ENCODE measurements around the gene OR6Q1.
"Not testable (repeated sequence)": the region's sequence is repeated elsewhere in the genome, so short reads cannot be mapped to it uniquely, and the experiment has no call there.

OR6Q1 gene, protein sequence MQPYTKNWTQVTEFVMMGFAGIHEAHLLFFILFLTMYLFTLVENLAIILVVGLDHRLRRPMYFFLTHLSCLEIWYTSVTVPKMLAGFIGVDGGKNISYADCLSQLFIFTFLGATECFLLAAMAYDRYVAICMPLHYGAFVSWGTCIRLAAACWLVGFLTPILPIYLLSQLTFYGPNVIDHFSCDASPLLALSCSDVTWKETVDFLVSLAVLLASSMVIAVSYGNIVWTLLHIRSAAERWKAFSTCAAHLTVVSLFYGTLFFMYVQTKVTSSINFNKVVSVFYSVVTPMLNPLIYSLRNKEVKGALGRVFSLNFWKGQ

GRCh38 chr11:58030653-58031052, at the start of gene OR6Q1:
OR6Q1 (plus strand) TSS chr11:58030953; CDS start chr11:58030953, 0 bp downstream.
- DNase-seq (ENCODE audit: insufficient read length, low spot score): no peak
- FAIRE-seq: no peak

- no peak for DNase-seq (ENCODE audit: insufficient read length, low spot score)
- no peak for FAIRE-seq
Measured at GRCh38 chr11:57981536-57981935, 49.2 kb upstream of the OR6Q1 start.

- DNase-seq (ENCODE audit: insufficient read length, low spot score): no peak
- FAIRE-seq: no peak
Measured at GRCh38 chr11:57982776-57983175, 48.0 kb upstream of the OR6Q1 start.

DNA sequence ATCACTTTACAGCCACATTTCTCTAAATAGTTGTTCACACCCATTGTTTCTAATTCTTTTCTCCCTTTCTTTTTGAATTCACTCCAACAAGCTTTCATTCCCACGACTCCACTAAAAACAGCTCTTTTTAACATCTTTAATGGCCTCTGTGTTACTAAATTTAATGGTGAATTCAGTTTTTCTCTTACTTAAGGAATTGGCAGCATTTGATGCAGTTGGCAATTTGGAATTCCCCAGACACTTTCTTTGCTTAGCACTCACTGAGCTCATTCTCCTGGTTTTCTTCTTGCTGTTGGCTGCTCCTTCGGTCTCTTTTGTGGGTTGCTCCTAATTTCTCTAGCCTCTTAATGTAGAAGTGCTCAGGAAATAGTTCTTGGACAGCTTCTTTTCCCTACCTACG, 47.6 kb upstream of the OR6Q1 start:
- DNase-seq (ENCODE audit: insufficient read length, low spot score) (no peak), FAIRE-seq (no peak)

- FAIRE-seq; DNase-seq (ENCODE audit: insufficient read length, low spot score): not testable (repeated sequence)
Measured at GRCh38 chr11:57999523-57999922, 31.2 kb upstream of the OR6Q1 start.

DNA sequence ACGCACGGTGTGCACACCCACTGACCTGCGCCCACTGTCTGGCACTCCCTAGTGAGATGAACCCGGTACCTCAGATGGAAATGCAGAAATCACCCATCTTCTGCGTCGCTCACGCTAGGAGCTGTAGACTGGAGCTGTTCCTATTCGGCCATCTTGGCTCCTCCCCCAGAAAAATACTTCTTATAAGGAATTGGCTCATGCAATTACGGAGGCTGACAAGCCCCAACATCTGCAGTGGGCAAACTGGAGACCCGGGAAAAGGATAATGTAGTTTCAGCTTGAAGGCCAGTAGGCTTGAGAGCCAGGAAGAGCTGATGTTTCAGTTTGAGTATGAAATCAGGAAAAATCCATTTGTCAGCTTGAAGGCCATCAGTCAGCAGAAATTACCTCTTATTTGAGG, 30.7 kb upstream of the OR6Q1 start:
- FAIRE-seq; DNase-seq (ENCODE audit: insufficient read length, low spot score): not testable (repeated sequence)

- no peak for DNase-seq (ENCODE audit: insufficient read length, low spot score)
- no peak for FAIRE-seq
Measured at GRCh38 chr11:58000699-58001098, 30.1 kb upstream of the OR6Q1 start.

- FAIRE-seq (no peak), DNase-seq (ENCODE audit: insufficient read length, low spot score) (no peak)
Measured at GRCh38 chr11:58003036-58003435, 27.7 kb upstream of the OR6Q1 start.

DNA sequence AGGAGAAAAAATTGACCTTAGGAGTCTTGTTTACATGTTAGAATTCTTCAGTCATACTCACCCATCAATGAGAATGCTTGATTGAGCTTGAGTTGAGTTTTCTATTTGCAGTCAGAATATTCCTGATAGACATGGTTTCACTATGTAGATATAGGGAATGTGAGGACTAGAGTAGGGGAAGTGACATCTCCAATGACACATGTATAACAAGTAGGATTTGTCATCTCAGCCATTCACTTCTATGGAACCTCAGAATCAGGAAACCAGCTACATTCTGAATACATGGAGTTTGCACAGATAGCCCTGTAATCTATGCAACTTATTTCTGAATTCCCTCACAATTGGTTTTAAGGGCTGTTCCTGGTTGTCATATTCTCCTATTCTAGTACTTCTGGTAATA, 27.2 kb upstream of the OR6Q1 start:
- DNase-seq (ENCODE audit: insufficient read length, low spot score): no peak
- FAIRE-seq: no peak

DNA sequence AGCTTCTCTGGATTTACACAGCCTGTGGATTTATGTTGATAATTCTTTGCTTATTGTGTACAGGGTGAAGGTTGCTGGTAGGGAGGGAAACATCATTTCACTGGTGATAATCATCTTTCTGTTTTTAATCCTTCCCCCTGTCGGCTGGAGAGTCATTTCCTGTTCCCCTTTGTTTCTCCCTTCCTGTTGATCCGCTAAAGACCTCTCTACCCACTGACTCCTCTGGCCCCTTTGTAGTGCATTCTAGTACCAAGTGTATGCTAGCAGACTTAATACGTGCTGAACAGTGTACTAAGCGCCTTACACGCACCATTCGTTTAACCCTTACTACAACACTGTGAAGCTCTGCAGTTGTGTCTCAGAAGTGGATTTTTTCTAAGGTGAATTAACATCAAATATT, 26.1 kb upstream of the OR6Q1 start:
- no peak for DNase-seq (ENCODE audit: insufficient read length, low spot score)
- FAIRE-seq: no peak

GRCh38 chr11:58006940-58007339, 23.8 kb upstream of the OR6Q1 start:
- no peak for FAIRE-seq
- DNase-seq (ENCODE audit: insufficient read length, low spot score): no peak

- no peak for DNase-seq (ENCODE audit: insufficient read length, low spot score)
- FAIRE-seq: no peak
Measured at GRCh38 chr11:58011771-58012170, 19.0 kb upstream of the OR6Q1 start.

DNA sequence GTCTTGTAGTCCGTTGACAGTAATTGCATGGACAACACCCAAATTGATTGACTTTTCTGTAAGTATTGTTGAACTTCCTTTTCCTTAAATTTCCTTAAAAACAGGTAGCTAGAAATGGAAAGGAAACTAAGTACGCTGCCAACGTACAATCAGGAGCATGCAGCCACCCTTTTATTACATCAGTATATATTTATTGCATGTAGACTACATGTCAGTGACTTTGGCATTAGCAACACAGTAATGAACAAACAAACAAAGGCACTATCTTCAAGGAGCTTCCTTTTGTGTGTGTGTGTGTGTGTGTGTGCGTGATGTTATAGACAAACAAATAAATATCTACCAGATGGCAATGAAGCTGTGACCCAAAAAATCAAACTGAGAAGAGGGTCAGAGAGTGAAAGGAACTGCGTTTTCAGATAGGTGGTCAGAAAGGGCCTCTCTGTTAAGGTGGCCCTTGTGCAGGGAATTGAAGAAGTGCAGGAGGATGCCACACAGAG, 7.3 kb upstream of the OR6Q1 start, which contains the start of gene OR9Q1:
Gene OR9Q1 (plus strand): TSS at position 447 of the 497 bp plus-strand sequence. CDS start 155,564 bp downstream, outside the sequence.
- DNase-seq (ENCODE audit: insufficient read length, low spot score) (no peak), FAIRE-seq (no peak)

GRCh38 chr11:58024601-58025091, 6.1 kb upstream of the OR6Q1 start:
- DNase-seq (ENCODE audit: insufficient read length, low spot score) (no peak), FAIRE-seq (no peak)

- DNase-seq (ENCODE audit: insufficient read length, low spot score) (no peak), FAIRE-seq (no peak)
Measured at GRCh38 chr11:58027341-58027740, 3.4 kb upstream of the OR6Q1 start.

DNA sequence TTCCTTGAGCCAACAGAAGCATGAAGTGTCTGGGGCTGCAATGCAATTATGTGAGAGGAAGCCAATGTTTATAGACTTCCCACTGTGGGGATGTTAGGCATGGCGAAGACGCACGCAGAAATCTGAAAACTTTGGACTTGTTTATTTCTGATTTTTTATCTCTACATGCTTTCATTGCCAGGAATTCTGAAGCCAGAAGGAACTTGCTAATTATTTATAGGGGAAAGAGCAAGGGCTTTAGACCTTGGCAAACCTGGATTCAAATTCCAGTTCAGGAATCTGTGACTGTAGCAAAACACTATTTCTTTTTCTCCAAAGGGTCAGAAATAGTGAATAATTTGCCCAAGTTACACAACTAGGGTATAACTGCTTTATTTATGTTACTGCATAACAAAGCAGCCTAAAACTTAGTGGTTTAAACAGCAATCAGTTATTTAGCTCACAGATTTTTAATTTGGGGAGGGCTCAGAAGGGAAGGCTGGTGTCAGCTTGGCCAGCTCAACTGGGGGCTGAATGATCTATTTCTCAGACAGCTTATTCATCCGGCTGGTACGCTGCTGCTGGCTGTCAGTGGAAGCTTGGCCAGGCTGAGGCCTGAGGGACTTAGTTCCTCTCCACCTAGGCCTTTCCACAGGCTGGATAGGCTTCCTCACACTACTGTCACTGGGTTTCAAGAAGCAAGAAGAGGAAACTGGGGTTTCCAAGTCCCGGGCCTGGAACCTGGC, 1.9 kb upstream of the OR6Q1 start:
- DNase-seq (ENCODE audit: insufficient read length, low spot score) (no peak), FAIRE-seq (no peak)

DNA sequence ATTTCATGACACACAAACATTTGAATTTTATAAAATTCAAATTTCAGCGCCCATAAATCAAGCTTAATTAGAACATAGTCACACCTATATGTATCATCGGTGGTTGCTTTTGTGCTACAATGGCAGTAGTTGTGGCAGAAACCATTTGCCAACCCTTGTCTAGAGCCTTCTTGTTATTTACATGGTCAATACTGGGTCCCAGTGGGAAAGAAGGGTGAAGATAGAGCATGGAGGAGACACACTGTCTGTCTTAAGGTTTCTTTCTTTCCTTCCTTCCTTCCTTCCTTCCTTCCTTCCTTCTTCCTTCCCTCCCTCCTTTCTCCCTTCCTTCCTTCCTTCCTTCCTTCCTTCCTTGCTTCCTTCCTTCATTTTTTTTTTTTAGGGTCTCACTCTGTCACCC, 3.7 kb downstream of the OR6Q1 start:
- FAIRE-seq (no peak), DNase-seq (ENCODE audit: insufficient read length, low spot score) (no peak)

- FAIRE-seq (no peak), DNase-seq (ENCODE audit: insufficient read length, low spot score) (no peak)
Measured at GRCh38 chr11:58039589-58039988, 8.8 kb downstream of the OR6Q1 start.

DNA sequence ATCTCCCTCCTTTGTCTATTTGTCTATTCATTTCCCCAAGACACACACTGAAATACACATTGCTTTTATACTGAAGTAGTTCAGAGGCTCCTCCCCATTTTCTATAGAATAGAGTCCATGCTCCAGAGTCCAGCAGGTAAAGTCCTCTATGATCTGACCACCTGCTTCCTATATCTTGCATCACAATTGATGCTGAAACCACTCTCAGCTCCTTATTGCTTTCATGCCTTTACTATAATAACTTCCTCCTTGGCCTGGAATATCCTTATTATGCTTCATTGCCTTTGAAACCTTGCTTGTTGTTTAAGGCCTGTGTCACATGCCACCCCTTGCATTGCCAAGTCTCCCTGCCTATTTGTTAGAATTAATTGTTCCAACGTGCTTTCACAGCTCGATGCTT, 12.6 kb downstream of the OR6Q1 start:
- FAIRE-seq (no peak), DNase-seq (ENCODE audit: insufficient read length, low spot score) (no peak)

GRCh38 chr11:58046231-58046630, 15.5 kb downstream of the OR6Q1 start:
- FAIRE-seq: no peak
- no peak for DNase-seq (ENCODE audit: insufficient read length, low spot score)

- no peak for DNase-seq (ENCODE audit: insufficient read length, low spot score)
- no peak for FAIRE-seq
Measured at GRCh38 chr11:58047818-58048217, 17.1 kb downstream of the OR6Q1 start.
